ENCODE measurements around the gene SEMA4D.

The SEMA4D gene

DNA sequence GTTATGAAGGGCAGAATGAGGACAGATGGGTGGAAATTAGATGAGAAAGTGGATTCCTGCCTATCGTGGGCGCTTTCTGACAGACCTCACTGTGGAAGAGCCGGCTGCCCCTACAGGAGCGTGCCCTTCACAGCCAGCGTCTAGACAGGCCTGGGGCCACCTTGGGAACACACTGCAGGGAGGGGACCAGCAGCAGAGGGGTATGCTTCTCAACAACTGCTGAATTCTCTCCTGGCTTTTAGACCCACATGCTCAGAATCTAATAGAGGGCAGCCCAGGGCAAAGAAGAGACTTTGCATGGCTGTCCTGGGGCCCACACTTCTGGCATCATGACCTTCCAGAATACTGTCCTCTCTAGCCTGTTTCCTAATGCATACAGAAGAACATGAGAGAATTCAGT is 2.1 kb upstream of the SEMA4D start:
- no peak for DNase-seq

GRCh38 chr9:89498852-89499480 is 1.1 kb upstream of the SEMA4D start:
- DNase-seq = no peak

GRCh38 chr9:89497257-89497963 is 503 bp downstream of the SEMA4D start:
- no peak for DNase-seq

DNA sequence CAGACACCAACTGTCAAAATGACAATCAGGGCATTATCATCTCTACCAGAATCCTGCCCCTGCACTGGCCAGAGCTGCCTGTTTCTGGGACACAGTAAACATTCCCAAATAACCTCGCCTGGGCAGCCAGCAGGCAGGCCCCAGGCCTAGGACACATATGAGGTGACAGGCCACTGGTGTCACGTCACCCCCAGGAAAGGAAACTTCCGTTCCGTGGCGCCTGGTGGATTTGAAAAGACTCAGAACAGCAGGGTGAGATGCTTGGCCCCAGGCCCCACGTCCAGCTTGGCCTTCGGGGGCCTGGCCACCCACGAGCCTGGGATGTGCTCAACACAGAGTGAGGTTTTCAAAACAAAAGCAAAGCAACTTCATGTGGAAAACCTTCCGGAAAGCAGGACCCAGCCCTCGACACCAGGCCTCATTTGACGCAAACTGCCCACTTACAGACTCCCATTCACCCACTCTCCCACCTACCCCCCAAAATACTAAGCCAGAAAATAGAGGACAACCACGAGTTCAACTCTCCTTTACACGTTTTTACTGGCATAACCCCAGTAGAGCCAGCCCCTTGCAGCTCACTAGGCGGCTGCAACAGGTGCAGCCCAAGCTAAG is 1.2 kb downstream of the SEMA4D start:
- no peak for DNase-seq

- no peak for DNase-seq
Observed at GRCh38 chr9:89495824-89496560, 1.9 kb downstream of the SEMA4D start.

GRCh38 chr9:89494199-89494598 is 3.7 kb downstream of the SEMA4D start:
- no peak for DNase-seq

DNA sequence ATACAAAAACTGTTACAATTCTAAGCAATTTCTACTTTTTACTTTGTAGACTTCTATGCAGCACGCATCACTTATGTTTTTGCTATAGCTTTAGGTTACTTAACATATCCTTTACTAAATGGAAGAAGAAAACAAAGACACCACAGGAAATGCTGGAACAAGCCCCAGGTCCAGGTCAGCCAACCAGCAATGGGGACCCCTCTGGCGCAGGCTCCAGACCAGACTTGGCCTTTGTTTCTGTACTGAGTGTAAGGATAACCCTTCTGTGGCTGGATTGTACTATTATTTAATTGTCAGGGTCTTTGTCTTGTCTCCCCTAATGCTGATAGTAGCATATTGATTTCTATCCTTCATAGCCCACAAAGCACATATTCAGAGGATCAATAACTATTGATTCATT is 4.2 kb downstream of the SEMA4D start:
- no peak for DNase-seq

DNA sequence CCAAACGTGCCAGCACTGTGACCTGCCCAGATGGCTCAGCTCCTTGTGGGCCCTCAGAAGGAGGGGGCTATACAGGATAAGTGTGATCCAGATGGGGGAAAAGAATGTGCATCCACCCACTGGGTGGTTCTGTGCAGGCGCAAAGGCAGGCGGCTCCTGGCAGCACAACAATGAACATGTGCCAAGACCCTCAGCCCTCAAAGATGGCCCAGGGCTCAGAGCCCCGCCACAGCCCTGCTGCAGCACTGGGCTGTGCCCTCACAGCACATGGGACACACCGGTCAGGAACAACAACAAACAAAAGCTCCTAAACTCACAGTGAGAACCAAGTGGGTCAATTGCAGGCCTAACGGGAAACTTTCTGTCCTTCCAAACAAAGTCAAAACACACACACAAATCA is 4.7 kb downstream of the SEMA4D start:
- DNase-seq = no peak

GRCh38 chr9:89492586-89492985 is 5.3 kb downstream of the SEMA4D start:
- DNase-seq = no peak

GRCh38 chr9:89491694-89492093 is 6.2 kb downstream of the SEMA4D start:
- DNase-seq = no peak

- no peak for DNase-seq
Observed at GRCh38 chr9:89489548-89490530, 8.1 kb downstream of the SEMA4D start.

DNA sequence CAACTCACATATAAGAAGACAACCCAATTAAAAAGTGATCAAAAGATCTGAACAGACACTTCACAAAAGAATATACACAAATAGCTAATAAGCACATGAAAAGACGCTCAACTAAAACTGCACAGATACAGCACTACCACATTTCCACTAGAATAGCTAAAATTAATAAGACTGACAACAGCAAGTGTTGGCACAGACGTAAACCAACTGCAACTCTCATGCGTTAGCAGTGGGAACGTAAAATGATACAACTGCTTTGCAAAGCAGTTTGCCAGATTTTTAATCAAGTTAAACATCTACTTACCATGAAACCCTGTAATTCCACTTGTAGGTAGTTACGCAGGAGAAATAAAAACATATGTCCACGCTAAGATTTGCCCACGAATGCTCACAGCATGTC is 9.0 kb downstream of the SEMA4D start:
- no peak for DNase-seq

GRCh38 chr9:89488131-89488530 is 9.8 kb downstream of the SEMA4D start:
- no peak for DNase-seq

- DNase-seq = no peak
Observed at GRCh38 chr9:89486681-89487080, 11.2 kb downstream of the SEMA4D start.

DNA sequence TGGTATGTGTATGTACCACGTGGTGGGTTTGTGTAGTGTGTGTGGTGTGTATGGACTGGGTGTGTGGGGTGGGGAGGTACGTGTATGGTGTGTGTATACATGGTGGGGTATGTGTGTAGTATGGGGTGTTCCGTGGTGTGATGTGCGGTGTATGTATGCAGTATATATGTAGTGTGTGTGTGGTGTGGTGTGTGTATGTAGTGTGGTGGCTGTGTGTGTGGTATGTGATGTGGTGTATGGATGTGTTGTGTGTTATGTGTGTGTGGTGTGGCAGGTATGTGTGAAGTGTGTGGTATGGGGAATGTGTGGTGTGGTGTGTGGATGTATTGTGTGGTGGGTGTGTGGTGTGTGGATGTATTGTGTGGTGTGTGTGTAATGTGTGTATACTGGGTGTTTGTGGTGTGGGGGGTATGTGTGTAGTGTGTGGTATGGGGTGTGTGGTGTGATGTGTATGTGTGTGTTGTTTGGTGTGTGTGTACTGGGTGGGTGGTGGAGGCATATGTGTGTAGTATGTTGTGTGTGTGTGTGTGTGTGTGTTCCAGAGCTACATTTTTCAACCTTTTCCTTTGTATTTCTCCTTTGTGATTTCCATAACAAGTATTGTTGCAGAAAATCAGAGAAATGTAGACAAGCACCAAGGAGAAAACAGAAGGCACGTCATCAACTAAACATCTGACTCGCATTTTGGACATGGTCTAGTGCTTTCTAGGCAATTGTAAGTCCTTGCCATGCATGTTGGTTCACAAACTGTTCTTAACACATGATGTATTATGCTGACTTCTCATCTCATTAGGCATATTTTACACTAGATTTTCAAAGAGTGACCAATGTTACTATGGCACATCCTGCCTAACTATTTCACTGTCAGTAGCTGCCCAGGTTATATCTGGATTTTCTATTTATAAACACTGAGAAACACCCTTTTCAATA is 13.2 kb downstream of the SEMA4D start:
- DNase-seq = no peak

GRCh38 chr9:89483592-89484474 is 14.1 kb downstream of the SEMA4D start:
- DNase-seq = no peak

GRCh38 chr9:89482901-89483361 is 15.0 kb downstream of the SEMA4D start:
- no peak for DNase-seq

DNA sequence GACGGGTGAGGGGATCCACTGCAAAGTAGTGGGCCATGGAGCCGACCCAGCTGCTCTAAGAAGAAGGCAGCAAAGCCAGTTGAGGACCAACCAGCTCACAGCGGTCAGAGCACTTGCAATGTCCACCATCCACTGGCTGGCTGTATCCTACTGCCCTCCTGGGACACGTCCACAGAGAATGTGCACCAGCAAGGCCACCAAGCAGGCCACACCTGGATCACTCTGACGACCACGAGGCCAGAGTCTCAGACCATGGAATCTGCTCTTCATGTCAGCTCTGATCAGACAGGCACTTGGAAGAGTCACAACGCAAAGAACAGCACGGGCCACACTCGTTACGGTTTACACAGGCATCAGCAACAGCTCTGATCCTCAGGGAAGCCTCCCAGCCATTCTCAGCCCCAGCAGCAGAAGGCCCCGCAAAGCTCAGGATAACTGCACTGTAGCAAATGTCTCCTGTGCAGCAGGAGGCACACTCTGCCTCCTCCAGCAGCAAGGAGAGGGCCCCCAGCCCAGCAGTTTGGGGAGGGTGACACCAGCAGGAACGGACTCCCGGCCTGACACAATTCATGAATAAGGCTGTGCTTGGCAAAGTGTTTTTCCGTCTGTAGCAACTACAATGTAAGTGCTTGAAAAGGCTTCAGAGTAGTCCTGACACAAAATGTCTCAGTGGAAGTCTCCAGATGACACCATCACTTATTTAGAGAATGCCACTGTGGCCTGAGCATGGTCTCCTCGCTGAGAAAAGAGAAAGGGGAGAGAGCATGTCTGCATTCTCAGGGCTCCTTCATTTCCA is 15.7 kb downstream of the SEMA4D start:
- no peak for DNase-seq

GRCh38 chr9:89481538-89481915 is 16.4 kb downstream of the SEMA4D start:
- no peak for DNase-seq

All from NCI-H187 (cell line).